ENCODE measurements around the gene TMEM176A.

TMEM176A gene

GRCh38 chr7:150846291-150847115 lies 45.9 kb downstream of the TMEM176A start:
- no peak for DNase-seq

DNA sequence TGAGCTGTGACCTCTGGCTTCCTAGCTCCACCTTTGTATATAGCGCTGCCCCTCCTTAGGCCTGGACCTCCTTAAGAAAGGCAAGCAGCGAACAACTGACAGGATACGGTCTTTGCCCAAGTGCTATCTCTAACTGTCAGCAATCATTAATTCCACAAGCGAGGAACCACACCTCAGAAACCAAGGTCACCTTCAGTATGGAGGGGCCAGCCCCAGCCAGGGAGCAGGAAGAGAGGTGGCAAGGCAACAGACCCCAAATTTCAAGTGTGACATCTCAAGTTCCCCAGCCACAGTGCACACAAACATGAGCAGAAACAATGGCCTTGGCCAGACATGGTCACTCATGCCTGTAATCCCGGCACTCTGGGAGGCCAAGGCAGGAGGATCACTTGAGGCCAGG lies 47.0 kb downstream of the TMEM176A start:
- DNase-seq = no peak

- no peak for DNase-seq
Observed at GRCh38 chr7:150848111-150848510, 47.5 kb downstream of the TMEM176A start.

- DNase-seq = no peak
Observed at GRCh38 chr7:150848561-150849115, 48.1 kb downstream of the TMEM176A start.

DNA sequence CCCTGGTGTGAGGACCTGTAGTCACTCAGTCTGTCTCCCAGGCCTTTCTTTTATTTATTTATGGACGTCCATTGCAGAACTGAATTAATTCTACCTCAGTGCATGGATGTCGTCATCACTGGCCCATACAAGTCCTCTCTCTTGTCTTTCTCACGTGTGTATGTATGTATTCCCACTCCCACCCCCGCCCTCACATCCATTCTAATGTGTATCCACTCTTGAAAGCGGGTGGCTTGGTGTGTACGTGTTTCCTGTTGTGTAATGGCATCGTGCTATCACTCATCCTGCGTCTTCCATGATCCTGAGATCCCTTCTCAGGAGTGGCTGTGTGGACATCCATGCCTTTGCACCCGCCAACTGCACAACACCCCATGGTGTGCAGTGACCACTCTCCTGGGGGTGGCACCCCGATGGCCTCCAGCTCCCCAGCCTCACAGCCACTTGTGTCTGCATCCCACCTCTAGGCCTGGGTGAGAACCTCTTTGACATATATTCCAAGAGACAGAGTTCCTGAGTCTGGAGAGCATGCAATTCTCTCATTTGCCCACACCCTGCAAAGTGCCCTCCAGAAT lies 48.7 kb downstream of the TMEM176A start:
- no peak for DNase-seq

GRCh38 chr7:150850273-150850672 lies 49.7 kb downstream of the TMEM176A start:
- DNase-seq = no peak

- no peak for DNase-seq
Observed at GRCh38 chr7:150851492-150852370, 51.2 kb downstream of the TMEM176A start.

DNA sequence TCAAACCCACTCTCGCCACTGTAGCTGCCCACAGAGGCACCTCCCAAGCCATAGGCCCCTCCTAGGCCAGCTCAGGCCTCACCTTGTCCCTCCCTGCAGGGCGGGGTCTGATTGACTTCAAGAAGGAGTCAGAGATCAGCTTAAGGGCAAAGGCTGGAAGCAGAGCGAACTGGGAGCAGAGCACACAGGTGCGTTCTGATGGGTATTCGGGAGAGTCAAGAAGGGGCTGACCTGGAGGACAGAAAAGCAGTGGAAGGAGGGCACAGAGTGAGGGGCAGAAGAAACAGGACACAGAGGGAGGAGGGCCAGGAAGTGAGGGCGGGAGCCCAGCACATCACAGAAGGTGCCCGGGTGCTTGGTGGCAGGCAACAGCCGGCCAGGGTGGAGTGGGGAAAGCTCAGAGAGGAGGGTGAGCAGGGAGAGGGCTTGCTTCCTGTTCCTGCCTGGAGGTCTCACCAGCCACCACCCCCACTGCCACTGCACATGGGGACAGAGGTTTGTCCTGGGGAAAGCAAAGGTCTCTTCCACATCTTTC lies 51.9 kb downstream of the TMEM176A start, which contains the start of gene AOC1:
TSS of gene AOC1 (plus strand) at position 147 of the 535 bp plus-strand sequence. CDS start 3,954 bp downstream, outside the sequence.
- no peak for DNase-seq

DNA sequence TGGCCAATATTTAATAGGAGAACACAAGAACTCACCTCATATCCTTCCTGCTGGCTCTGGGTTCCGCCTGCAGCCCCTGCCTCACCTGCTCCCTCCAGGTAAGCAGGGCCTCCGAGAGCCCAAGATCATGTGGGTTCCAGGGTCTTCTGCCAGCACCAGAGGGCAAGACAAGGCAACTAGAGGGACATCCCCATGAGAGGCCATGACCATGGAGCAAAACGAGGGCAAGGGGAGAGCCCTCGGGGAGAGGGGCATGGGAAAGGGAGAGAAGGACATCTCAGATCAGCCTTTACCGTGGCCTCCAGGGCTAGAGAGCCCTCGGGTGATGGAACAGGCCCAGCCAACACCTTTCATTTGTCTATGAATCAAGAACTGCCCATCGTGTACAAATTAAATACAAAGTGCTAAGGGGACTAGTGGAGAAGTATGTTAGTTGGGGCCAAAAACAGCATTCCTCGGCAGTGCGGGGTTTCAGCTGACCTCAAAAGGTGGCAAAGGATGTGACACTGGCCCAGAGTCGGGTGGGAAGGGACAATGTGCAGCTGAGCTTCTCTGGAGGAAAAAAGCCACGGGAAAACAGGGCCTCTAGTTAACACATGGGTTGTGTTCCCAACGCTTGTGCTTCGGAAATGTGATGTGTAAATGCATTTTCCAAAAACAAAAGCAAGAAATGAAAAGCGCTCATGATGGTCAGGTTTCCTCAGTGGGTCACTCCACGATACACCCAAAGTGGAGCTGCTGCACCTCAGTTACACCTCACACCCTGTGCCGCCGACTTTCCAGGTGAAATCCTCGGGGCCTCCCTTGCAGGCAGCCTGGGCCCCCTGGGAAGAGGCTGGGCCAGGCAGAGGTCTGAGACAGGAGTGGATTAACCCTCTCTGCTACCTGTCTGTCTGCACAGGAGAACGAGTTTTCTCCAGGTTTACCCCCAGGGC lies 53.8 kb downstream of the TMEM176A start:
- DNase-seq = no peak
